ENCODE results near the gene GUCA1A. TPM values are rescaled to one million over a fixed set of nuclear protein-coding genes. Genes with fewer than 3 reads are reported as not detected.
A peak's percentile ranks its signal among the peaks of the same experiment; 100 is the strongest.
"Not testable (repeated sequence)": the region's sequence is repeated elsewhere in the genome, so short reads cannot be mapped to it uniquely, and the experiment has no call there.

Gene GUCA1A
- total RNA-seq, 1 experiment from 2014 or later = not detected

DNA sequence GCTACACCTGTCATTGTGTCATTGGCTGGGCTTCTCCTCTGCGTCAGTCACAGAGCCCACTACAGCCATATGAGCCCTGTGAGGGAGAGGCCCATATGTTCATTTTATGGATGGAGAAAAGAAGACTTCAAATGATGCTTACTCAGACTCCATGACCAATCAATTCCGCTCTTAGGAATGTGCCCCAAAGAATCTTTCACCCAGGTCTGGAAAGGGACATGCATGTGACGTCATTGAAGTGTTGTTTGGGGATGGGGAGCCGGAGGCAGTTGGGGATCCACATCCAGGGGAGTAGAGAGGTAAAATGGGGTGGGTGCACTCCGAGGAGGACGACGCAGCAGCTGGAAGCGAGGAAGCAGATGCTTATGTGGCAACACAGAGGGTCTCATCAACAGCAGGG, 21.1 kb upstream of the GUCA1A start:
- ChIA-PET POLR2A (ENCODE audit: unreplicated experiment) (no interaction called here), CTCF (no interaction called here)

DNA sequence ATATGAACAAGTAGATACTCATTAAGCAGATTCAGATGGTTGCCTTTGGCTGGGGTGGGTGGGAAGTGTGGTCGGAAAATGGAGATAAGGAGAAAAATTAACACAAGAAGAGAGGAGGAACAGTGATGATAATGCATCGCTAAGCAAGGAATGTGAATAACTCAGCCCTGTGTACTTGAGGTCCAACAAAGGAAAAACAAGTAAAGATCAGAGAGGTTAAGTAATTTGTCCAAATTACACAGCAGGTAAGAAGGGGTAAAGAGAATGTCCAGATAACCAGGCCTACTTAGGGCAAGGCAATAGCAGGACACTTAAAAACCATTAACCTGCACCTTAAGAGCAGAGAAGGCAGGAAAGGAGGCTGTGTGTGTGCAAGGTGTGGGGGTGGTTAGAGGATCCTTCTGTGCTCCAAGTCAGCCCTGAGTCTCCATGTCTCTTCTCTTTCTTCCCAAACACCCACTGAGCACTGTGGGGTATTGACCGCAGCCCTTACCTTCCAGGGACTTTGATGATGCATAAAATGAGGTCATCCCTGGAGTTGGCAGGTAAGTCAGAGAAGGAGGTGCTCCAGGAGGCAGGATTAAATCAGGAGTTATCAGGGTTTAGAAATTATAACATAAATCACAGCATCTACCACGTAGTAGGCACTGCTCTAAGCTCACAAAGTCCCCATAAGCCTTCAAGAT, 20.5 kb upstream of the GUCA1A start:
- H4K20me1 ChIP-seq (ENCODE audit: low read length); intact Hi-C loops (cut with micrococcal nuclease); H3K4me3 ChIP-seq (ENCODE audit: low read length); H2AFZ ChIP-seq (ENCODE audit: low read length); H3K9ac ChIP-seq (ENCODE audit: low read length); H3F3A ChIP-seq (ENCODE audit: low read length, unreplicated experiment); H3K4me2 ChIP-seq (ENCODE audit: low read length); POLR2A ChIA-PET (ENCODE audit: unreplicated experiment); H3K9me3 ChIP-seq (ENCODE audit: low read length); H3K4me1 ChIP-seq (ENCODE audit: insufficient read depth, low read length); H3K36me3 ChIP-seq (ENCODE audit: low read depth, low read length); H3K9me2 ChIP-seq (replicated peaks; ENCODE audit: low read length); H3K27me3 ChIP-seq (ENCODE audit: low read length); CTCF ChIA-PET; BruUV-seq (replicated peaks); H3K27ac ChIP-seq (ENCODE audit: low read length); H3K79me2 ChIP-seq (ENCODE audit: low read length): not testable (repeated sequence)
- ATAC-seq (peak; percentile 46), DNase-seq (peak; percentile 43)

More for the DNA sequence above, 21.1 kb upstream of the GUCA1A start:
- TF ChIP-seq, protein P1, sequence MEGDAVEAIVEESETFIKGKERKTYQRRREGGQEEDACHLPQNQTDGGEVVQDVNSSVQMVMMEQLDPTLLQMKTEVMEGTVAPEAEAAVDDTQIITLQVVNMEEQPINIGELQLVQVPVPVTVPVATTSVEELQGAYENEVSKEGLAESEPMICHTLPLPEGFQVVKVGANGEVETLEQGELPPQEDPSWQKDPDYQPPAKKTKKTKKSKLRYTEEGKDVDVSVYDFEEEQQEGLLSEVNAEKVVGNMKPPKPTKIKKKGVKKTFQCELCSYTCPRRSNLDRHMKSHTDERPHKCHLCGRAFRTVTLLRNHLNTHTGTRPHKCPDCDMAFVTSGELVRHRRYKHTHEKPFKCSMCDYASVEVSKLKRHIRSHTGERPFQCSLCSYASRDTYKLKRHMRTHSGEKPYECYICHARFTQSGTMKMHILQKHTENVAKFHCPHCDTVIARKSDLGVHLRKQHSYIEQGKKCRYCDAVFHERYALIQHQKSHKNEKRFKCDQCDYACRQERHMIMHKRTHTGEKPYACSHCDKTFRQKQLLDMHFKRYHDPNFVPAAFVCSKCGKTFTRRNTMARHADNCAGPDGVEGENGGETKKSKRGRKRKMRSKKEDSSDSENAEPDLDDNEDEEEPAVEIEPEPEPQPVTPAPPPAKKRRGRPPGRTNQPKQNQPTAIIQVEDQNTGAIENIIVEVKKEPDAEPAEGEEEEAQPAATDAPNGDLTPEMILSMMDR (conservative IDR thresholded peaks at IDR 0.05; ENCODE audit: low read depth, low read length) = no peak
- TF ChIP-seq EZH2phosphoT487 (IDR thresholded peaks at IDR 0.05; ENCODE audit: borderline replicate concordance, low read length) (no peak), EZH2 (IDR thresholded peaks at IDR 0.05; ENCODE audit: low read length, unreplicated experiment) (no peak)
- H2AFZ ChIP-seq (ENCODE audit: low read length) = no peak overlapping the region
- no peak for DNase-seq
- H3K4me1 ChIP-seq (ENCODE audit: insufficient read depth, low read length) = peaks cover 6% of the 10 kb centered on the region; the same call in 1 of the 2 replicates
- intact Hi-C loops (cut with micrococcal nuclease) = no loop called here
- H3K4me2 ChIP-seq (ENCODE audit: low read length) = no peak overlapping the region
- H3K27ac ChIP-seq (ENCODE audit: low read length) = no peak overlapping the region
- no peak overlapping the region for H3K9ac ChIP-seq (ENCODE audit: low read length)
- no peak overlapping the region for H3K4me3 ChIP-seq (ENCODE audit: low read length)
- no peaks in the 10 kb centered on the region for H3K79me2 ChIP-seq (ENCODE audit: low read length)
- ATAC-seq = no peak
- BruUV-seq (replicated peaks) = no TSS peak
- H3F3A ChIP-seq (ENCODE audit: low read length, unreplicated experiment) = no peaks in the 10 kb centered on the region
- no peaks in the 10 kb centered on the region for H3K9me2 ChIP-seq (replicated peaks; ENCODE audit: low read length)
- no peaks in the 10 kb centered on the region for H4K20me1 ChIP-seq (ENCODE audit: low read length)
- no peaks in the 10 kb centered on the region for H3K9me3 ChIP-seq (ENCODE audit: low read length)
- no peaks in the 10 kb centered on the region for H3K27me3 ChIP-seq (ENCODE audit: low read length)
- no peaks in the 10 kb centered on the region for H3K36me3 ChIP-seq (ENCODE audit: low read depth, low read length)

DNA sequence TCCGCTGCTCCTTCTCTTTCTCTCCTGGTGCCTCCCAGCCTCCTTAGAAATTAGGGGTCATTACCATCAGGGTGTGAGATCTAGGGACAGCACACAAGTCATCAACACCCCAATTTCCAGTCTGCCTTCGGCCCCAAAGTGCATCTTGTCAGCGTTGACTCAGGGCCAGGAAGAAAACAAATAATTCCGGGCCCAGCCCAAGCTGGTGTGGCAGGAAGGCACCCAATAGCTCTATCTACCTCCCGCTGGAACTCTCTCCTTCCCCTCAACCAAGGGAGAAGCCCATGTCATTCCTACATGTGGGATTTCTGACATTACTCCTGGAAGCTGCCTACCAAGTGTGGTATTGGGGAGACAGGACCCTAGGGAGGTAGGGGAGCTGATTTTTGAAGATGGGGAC, 19.2 kb upstream of the GUCA1A start:
- no peak for ATAC-seq
- H3K79me2 ChIP-seq (ENCODE audit: low read length) = no peaks in the 10 kb centered on the region
- no peaks in the 10 kb centered on the region for H3K9me2 ChIP-seq (replicated peaks; ENCODE audit: low read length)
- DNase-seq = no peak
- no peak overlapping the region for H3K9ac ChIP-seq (ENCODE audit: low read length)
- no peak for TF ChIP-seq EZH2phosphoT487 (IDR thresholded peaks at IDR 0.05; ENCODE audit: borderline replicate concordance, low read length)
- TF ChIP-seq, protein P1 (conservative IDR thresholded peaks at IDR 0.05; ENCODE audit: low read depth, low read length) = no peak
- TF ChIP-seq EZH2 (IDR thresholded peaks at IDR 0.05; ENCODE audit: low read length, unreplicated experiment) = no peak
- no peak overlapping the region for H2AFZ ChIP-seq (ENCODE audit: low read length)
- CTCF ChIA-PET = interaction anchor here (0.9 kb wide), 1 partner anchor 22 kb away, joined by 4 read pairs; no protein-coding TSS in a partner anchor
- POLR2A ChIA-PET (ENCODE audit: unreplicated experiment) = no interaction called here
- no peaks in the 10 kb centered on the region for H3K4me1 ChIP-seq (ENCODE audit: insufficient read depth, low read length)
- no peak overlapping the region for H3K4me3 ChIP-seq (ENCODE audit: low read length)
- no peak overlapping the region for H3K4me2 ChIP-seq (ENCODE audit: low read length)
- H3K36me3 ChIP-seq (ENCODE audit: low read depth, low read length) = no peaks in the 10 kb centered on the region
- intact Hi-C loops (cut with micrococcal nuclease) = no loop called here
- no peaks in the 10 kb centered on the region for H3K9me3 ChIP-seq (ENCODE audit: low read length)
- H3K27me3 ChIP-seq (ENCODE audit: low read length) = no peaks in the 10 kb centered on the region
- H3K27ac ChIP-seq (ENCODE audit: low read length) = no peak overlapping the region
- BruUV-seq (replicated peaks) = no TSS peak
- no peaks in the 10 kb centered on the region for H4K20me1 ChIP-seq (ENCODE audit: low read length)
- no peaks in the 10 kb centered on the region for H3F3A ChIP-seq (ENCODE audit: low read length, unreplicated experiment)
